ENCODE data around the gene RFNG. TPM values are rescaled to one million over a fixed set of nuclear protein-coding genes. Genes with fewer than 3 reads are reported as not detected.

The RFNG gene
- total and polyA plus RNA-seq, 2 donors (not counting 1 experiment from before 2014, with no cell fraction given): 30.1 to 44.5 TPM

GRCh38 chr17:82054351-82055022 is 2.9 kb upstream of the RFNG start:
- 98% methylated on average over 38 of the region's 38 CpGs for WGBS (ENCODE audit: insufficient coverage)
- Histone ChIP-seq H3K4me2 (replicated peaks; ENCODE audit: low read depth, low read length, poor library complexity, severe bottlenecking) (no peak overlapping the region), H3K79me2 (ENCODE audit: control insufficient read depth, insufficient read depth, low read length) (peaks cover 29% of the 10 kb centered on the region), H3K9ac (ENCODE audit: low read length) (no peak overlapping the region), H3K9me3 (ENCODE audit: control extremely low read depth in 1 of 3, control insufficient read depth in 2 of 3, insufficient read depth in 1 of 3, low read length in 2 of 3) (no peaks in the 10 kb centered on the region), H3K4me1 (ENCODE audit: control insufficient read depth in 2 of 2, insufficient read depth in 2 of 2, low read length in 2 of 2) (peaks cover 20 to 34% of the 10 kb centered on the region in 2 donors), H3K4me3 (ENCODE audit: control extremely low read depth in 1 of 5, extremely low read depth in 1 of 5, insufficient read depth in 1 of 5, low read depth in 2 of 5, low read length in 4 of 5) (no peak overlapping the region), H3K36me3 (replicated peaks in 1 of 2; ENCODE audit: control extremely low read depth in 1 of 2, control insufficient read depth in 1 of 2, extremely low read depth in 1 of 2, insufficient read depth in 2 of 2, low read length in 1 of 2) (peaks cover 0 to 38% of the 10 kb centered on the region in 2 experiments), H3K27ac (ENCODE audit: low read length in 2 of 2) (no peak overlapping the region), H4K20me1 (ENCODE audit: control insufficient read depth, insufficient read depth, low read length, poor library complexity, severe bottlenecking) (peaks cover 19% of the 10 kb centered on the region), H3K27me3 (replicated peaks in 1 of 4; ENCODE audit: control extremely low read depth in 1 of 4, control insufficient read depth in 3 of 4, insufficient read depth in 4 of 4, low read length in 3 of 4) (no peaks in the 10 kb centered on the region), H2AFZ (ENCODE audit: insufficient read depth, low read depth, low read length, poor library complexity, severe bottlenecking) (no peak overlapping the region)
- POLR2A ChIA-PET: no interaction called here
- no peaks in the 10 kb centered on the region for H3K27me3 Mint-ChIP-seq
- TF ChIP-seq, protein P1, sequence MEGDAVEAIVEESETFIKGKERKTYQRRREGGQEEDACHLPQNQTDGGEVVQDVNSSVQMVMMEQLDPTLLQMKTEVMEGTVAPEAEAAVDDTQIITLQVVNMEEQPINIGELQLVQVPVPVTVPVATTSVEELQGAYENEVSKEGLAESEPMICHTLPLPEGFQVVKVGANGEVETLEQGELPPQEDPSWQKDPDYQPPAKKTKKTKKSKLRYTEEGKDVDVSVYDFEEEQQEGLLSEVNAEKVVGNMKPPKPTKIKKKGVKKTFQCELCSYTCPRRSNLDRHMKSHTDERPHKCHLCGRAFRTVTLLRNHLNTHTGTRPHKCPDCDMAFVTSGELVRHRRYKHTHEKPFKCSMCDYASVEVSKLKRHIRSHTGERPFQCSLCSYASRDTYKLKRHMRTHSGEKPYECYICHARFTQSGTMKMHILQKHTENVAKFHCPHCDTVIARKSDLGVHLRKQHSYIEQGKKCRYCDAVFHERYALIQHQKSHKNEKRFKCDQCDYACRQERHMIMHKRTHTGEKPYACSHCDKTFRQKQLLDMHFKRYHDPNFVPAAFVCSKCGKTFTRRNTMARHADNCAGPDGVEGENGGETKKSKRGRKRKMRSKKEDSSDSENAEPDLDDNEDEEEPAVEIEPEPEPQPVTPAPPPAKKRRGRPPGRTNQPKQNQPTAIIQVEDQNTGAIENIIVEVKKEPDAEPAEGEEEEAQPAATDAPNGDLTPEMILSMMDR (IDR thresholded peaks at IDR 0.05): no peak
- TF ChIP-seq EZH2 (IDR thresholded peaks at IDR 0.05; ENCODE audit: borderline replicate concordance, insufficient read depth, low read depth, low read length, poor library complexity, severe bottlenecking): no peak
- no peak overlapping the region for H3K27ac Mint-ChIP-seq
- peak overlapping the region; percentile 41 for H3K4me3 Mint-ChIP-seq
- ATAC-seq (ENCODE audit: low read depth): no peak
- CTCF ChIA-PET: interaction anchor here (1.2 to 1.6 kb wide), 2 partner anchors 11 to 95 kb away, joined by 3 to 4 read pairs; partner anchors contain the start of gene DUS1L
- no peaks in the 10 kb centered on the region for H3K9me3 Mint-ChIP-seq (ENCODE audit: insufficient read depth)
- intact Hi-C loops (cut with micrococcal nuclease): no loop called here
- DNase-seq: no peak
- H3K4me1 Mint-ChIP-seq: peaks cover 11% of the 10 kb centered on the region

DNA sequence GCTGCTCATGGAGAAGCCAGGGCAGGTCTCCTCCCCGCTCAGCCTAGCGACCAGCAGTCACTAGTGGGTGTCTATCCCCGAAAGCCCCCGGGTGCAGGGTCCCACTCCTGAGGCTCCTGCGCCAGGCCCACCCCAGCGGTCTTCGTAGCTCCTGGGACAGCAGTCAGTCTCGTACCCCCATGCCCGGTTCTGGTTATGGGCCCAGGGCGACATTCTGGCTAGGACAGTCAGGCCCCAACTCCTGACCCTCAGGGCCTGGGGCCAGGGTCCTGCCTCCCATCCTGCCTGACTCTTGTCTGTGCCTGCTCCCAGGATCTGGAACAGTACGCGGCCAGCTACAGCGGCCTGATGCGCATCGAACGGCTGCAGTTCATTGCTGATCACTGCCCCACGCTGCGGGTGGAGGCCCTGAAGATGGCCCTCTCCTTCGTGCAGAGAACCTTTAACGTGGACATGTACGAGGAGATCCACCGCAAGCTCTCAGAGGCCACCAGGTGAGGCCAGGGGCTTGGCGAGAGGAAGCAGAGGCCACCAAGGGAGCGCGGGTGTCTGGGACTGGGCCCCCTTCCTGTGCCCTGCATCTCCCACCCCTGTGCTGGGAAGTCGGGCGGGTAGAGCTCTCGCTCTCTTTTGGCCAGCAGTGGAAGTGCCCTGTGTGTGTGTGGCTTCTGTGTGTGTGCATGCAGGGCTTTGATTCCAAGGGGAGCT is 2.1 kb upstream of the RFNG start:
- Mint-ChIP-seq H3K27me3 (no peaks in the 10 kb centered on the region), H3K9me3 (ENCODE audit: insufficient read depth) (no peaks in the 10 kb centered on the region), H3K27ac (peak overlapping the region; percentile 15), H3K4me3 (peak overlapping the region; percentile 80), H3K4me1 (peaks cover 11% of the 10 kb centered on the region)
- no peak for ATAC-seq (ENCODE audit: low read depth)
- ChIA-PET POLR2A (interaction anchor here (1.9 kb wide), 1 partner anchor 16 kb away, joined by 6 read pairs; the partner anchor contains the start of gene DCXR), CTCF (interaction anchor here (1.6 kb wide), 1 partner anchor 94 kb away, joined by 4 read pairs; no protein-coding TSS in a partner anchor)
- intact Hi-C loops (cut with micrococcal nuclease): no loop called here
- Histone ChIP-seq H3K79me2 (ENCODE audit: control insufficient read depth, insufficient read depth, low read length) (peaks cover 29% of the 10 kb centered on the region), H2AFZ (ENCODE audit: insufficient read depth, low read depth, low read length, poor library complexity, severe bottlenecking) (no peak overlapping the region), H4K20me1 (ENCODE audit: control insufficient read depth, insufficient read depth, low read length, poor library complexity, severe bottlenecking) (peaks cover 19% of the 10 kb centered on the region), H3K27ac (ENCODE audit: low read length in 2 of 2) (no peak overlapping the region), H3K27me3 (replicated peaks in 1 of 4; ENCODE audit: control extremely low read depth in 1 of 4, control insufficient read depth in 3 of 4, insufficient read depth in 4 of 4, low read length in 3 of 4) (no peaks in the 10 kb centered on the region), H3K9me3 (ENCODE audit: control extremely low read depth in 1 of 3, control insufficient read depth in 2 of 3, insufficient read depth in 1 of 3, low read length in 2 of 3) (no peaks in the 10 kb centered on the region), H3K4me3 (ENCODE audit: control extremely low read depth in 1 of 5, extremely low read depth in 1 of 5, insufficient read depth in 1 of 5, low read depth in 2 of 5, low read length in 4 of 5) (no peak overlapping the region), H3K9ac (ENCODE audit: low read length) (no peak overlapping the region), H3K4me2 (replicated peaks; ENCODE audit: low read depth, low read length, poor library complexity, severe bottlenecking) (no peak overlapping the region), H3K36me3 (replicated peaks in 1 of 2; ENCODE audit: control extremely low read depth in 1 of 2, control insufficient read depth in 1 of 2, extremely low read depth in 1 of 2, insufficient read depth in 2 of 2, low read length in 1 of 2) (peaks cover 0 to 30% of the 10 kb centered on the region in 2 experiments), H3K4me1 (ENCODE audit: control insufficient read depth in 2 of 2, insufficient read depth in 2 of 2, low read length in 2 of 2) (peaks cover 20 to 34% of the 10 kb centered on the region in 2 donors)
- DNase-seq: no peak
- no peak for TF ChIP-seq EZH2 (IDR thresholded peaks at IDR 0.05; ENCODE audit: borderline replicate concordance, insufficient read depth, low read depth, low read length, poor library complexity, severe bottlenecking)
- TF ChIP-seq, protein P1 (IDR thresholded peaks at IDR 0.05): no peak
- 98% methylated on average over 28 of the region's 28 CpGs for WGBS (ENCODE audit: insufficient coverage)
